ENCODE results near the gene PRCP.

Gene PRCP

DNA sequence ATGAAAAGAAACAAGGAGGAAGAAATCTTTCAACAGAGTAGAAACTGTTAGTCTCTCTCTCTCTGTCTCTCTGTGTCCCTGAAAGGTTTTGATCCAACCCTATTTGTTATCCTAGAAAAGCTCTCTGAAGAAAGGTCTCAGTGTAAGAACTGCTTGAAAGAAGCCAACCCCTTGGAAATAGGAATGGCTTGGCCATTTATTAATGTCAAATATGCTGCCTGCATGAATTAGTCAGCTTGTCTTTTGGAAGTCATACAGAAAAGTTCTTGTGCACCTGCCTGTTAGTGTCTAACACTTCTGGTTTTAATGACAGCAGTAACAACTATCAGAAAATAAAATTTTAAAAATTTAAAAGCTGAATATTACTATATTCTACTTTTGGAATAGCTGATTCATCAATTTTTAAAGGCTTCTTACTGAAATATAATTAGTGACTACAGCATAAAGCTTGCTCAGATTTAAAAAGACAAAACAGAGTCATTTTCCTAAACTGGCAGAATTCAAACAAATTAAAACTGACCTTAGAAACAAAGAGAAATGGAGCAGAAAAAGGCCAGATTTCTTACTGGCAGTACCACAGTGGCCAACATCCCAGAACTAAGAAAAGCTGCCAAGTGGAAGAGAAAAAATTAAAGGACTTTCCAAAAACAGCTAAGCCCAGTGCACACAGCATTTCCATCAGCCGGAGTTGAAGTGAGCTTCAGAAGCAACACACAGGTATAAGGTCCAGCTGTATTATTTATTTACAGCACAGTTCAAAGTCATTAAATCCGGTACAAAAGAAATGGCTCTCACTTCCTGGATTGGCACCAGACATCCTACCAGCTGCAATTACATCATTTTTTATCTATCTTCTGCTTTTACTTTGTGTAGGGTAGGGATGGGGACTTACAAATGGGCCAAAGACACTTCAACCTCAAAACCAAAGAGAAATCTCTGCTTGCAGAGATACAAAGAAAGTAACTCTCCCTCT, 76.3 kb downstream of the PRCP start:
- DNase-seq, result no peak

DNA sequence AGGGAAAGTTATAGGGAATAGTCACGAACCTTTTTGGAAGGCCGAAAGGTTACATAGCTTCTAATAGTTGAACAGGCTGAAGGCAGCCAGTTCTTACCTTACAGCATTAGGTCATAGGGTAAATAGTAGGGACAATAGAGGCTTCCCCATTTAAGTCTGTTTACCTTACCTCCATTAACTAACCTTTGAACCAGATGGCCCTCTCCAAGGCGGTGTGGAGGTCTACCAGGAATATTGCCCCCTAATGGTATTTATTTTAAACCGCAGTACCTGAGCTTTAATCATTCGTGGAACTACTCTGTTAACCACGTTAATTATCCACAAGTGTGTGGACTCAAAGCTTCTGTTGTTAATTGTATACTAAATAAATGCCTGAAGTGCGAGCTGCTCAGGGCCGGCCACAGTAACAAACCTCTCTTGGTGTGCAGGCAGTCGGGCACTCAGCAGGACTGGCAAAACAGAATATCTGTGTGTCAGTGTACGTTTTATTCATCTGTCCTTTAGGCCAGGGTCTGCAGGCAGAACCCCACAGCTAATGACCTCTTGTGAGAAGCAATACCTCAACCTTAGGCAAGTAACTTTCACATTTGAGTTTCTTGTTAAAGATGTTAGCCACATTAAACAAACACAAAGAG, 81.7 kb downstream of the PRCP start:
- no peak for DNase-seq

DNA sequence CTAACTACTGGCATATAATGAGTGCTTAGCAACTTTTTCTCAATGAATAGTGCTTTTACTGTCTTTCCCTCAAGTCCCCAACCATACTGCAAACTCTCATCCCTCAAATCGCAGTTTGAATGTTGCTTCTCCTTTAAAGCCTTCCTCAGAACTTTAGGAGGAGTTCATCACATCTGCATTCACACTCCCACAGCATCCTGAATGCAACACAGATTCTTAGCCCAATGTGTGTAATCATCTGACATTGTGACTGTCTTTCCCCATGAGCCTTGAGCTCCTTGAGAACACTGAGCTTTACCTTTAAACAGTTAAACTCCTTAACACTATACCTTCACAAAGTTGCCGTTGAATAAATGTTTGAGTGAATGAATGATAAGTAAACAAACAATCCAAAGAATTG, 84.8 kb downstream of the PRCP start:
- no peak for DNase-seq

DNA sequence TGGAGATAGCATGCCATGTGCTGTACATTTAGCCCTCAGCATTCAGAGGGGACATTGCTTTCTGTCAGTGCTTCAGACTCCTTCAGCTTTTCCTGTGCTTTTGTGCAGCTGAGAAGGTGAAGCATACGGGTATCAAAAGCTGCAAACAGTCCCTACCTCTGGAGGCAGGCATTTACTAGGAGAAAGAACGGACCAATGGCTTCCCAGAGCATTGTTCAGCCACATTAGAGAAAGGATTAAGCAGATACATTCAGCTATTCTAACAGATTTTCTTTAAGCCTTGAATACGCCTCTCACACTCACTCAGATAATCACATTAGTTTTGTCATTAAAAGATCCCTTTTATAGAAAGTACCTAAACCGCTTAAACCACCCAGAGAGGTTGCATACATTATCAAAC, 85.9 kb downstream of the PRCP start:
- no peak for DNase-seq

DNA sequence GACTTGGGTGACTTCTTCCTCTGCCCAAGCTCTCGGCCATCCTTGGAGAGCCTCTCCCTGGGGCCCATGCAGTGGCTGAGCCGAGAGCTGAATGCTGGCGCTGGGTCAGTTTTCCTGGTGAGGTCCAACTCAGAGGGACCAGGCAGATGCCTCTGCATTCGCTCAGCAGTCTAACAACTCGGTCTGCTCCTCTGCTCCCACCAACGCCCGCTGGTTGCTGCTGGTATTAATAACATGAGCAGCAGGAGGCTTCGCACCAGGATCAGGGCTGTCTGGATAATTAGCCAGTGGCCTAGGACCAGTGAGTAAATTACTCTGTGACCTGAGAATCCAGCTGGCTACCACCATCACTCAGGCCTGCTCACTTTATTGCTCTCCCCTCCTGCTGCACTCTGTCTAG, 88.9 kb downstream of the PRCP start:
- no peak for DNase-seq

DNA sequence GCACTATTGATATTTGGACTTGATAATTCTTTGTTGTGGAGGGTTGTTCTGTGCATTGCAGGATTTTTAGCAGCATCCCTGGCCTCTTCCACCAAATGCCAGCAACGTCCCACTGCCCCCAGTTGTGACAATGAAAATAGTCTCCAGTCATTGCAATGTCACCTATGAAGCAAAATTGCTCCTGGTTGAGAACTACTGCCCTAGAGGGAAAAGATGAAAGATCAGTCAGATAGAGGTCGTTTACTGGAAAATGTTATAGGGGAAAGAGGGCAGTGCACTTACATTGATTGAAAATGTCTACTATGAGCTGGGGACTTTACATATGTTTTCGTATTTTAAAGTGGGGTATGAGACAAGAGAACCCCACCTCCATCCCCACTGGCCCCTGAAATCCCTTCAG, 89.5 kb downstream of the PRCP start:
- DNase-seq, result no peak

DNA sequence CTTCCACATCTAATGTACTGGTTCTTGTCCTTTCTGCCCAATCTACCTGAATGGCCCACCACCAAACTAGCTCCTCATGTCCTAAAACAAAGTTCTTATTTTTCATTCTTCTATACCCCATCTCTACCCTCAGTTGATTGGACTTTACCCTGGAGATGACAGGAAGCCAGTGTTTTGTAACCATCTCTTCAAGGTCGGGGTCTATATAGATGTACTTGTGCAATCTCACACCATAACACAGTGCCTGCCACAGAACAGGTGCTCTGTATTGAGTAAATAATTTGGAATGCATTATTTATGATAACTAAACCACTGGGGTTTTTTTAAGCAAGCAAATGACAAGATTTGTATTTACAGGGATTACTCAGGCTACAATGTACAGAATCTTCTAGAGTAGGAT, 89.9 kb downstream of the PRCP start:
- no peak for DNase-seq

DNA sequence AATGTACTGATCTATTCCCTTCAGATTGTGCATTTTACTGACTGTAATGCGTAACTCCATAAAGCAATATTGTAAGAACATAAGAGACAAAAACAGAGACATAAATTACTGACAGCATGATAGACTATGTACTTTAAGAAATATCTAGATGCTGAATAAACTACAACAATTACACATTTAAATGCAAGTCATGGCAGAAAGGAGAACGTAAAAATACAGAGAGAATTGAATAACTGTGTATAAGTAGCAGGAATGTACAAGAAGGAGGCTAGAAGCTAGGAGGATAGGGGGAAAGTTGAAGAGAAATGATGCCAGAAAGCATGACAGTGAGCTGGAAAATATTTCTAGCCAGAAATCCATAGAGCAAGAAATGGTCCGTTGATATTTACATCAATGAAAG, 92.6 kb downstream of the PRCP start:
- no peak for DNase-seq

DNA sequence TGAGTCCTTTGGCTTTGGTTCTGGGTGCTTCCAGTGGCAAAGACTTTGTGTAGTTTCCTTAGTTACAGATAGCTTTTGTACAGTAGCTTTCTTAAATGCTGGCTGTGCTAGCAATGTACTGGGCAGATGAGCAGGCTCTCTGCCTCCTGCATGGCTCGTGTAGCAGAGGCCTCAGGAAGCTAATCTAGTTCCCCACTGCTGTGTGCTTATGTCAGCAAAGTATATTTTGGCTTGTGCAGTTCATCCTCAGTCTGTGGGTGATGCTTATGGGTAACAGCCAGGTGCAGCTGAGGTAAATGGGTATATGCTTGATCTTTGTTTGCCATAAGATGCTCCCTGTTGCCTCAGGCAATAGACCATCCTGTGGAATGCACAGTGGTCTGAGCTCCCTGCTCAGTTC, 97.5 kb downstream of the PRCP start:
- no peak for DNase-seq

DNA sequence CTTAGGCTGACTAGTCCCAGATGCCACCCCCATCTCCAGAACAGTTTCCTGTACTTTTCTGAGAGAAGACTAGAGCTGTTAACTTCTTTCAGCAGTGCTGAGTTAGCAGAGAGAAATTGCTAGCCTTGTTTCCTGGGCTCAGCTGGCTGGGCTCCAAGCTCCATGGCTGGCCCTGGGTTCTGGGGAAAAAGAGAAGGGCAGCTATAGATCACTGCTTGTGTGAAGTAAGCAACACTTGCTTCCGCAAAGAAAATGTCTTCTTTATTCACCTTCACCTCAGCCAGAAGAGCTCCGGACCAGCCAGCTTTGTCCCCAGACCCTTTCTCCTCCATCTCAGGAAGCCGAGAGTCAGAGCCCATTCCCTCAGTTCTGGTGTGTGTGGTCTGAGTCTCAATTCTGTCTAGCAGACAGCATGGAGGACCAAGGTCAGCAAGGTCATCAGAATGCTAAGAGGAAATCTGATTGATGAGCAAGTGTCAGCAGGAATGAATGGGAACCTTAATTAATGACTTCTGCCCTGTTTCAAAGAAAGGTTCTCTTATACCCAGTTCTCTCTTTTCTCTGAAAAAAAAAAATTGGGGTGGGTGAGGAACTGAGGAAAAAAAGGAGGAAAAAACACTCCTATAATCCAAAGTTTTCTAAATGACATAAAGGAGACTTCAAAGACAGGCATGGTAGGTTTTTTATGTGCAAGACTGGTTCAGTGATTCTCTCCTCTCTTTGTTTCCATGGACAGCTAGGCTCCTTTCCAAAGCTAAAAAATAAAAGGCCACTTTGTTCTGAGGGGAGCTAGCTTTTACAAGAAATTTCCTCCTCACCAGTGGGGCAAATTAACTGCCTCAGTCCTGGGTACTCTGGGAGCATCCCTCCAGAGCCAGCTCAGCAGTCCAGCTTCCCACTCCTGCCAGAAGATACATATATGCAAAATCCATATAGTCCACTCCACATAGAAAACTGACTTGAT, 103.0 kb downstream of the PRCP start:
- no peak for DNase-seq

DNA sequence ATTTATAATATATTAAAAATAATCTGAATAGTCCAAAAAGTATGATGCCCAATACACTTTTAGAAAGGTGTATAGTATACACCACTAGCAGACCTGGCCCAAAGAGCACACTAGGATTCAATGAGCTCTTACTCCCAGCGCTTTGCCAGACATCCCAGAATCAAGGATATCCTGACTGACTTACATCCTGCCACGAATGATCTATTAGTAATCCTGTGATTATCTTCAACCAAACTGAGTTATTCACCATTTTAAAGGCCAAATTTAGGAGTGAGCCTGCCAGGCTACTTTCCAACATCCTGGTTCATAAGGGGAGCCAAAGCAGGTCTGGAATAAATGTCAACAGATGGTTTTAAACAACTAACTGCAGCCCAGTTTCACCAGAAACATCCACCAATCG, 105.7 kb downstream of the PRCP start:
- DNase-seq, result no peak

DNA sequence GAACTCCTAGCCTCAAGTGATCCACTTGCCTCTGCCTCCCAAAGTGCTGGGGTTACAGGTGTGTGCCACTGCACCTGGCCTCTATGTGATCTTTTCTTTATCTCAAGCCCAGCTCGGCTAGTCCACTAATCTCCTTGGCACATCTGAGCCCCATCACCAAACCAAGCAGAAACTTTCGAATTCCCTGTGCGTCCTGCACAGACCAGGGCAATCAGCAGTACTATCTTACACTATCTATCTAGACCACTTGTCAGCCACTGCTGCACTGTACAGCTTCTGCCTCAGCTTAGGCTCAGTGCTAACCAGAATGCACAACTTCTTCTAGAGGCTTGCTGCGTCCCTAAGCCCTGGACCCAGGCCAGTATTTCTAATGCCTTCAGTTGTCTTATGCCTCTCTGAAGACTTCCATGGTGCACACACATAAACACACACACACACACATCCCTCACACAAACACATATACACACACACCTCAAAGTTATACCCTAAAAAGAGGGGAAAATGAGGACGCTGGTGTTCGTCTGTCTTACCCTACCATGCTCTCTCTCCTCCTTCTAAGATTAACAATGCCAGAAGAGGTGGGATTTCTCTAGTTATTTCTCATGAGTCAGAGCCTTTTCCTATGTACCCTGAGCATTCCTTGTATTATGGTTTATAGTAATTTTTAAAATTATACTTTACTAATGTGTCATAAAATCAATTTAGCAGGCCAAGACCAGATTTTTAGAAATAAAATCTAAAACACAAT, 107.2 kb downstream of the PRCP start:
- no peak for DNase-seq

DNA sequence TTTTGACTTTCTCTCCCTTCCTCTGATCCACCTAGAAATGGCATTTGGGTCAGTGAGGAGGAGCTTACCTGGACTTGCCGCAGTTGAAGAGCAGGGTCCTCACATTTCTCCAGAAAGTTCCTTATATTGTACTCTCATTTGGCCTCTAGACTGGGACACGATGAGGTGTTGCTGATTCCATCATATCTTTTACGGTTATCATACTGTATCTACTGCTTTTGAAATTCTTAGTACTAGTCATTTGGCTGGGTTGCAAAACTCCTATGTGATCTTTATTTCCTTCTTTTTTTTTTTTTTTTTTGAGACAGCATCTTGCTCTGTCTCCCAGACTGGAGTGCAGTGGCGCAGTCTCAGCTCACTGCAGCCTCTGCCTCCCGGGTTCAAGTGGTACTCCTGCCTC, 107.9 kb downstream of the PRCP start:
- no peak for DNase-seq

DNA sequence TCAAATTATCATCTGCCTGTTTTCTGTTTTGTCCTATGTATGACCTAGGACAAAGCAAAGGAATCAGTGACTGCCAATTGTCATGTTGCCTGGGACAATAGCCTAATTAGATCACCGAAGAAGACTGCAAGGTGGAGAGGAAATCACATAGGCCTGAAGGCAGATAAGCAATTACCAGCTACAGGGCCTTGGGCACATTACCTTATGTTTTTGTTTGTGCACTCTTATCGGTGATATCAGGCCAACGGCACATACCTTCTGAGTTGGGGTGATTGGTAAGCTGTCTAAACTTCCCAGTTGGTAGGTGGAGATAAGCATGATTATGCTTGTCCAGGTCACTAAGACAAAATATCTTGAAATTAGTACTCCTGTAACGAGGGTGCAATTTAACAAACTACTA, 108.5 kb downstream of the PRCP start:
- DNase-seq, result no peak

DNA sequence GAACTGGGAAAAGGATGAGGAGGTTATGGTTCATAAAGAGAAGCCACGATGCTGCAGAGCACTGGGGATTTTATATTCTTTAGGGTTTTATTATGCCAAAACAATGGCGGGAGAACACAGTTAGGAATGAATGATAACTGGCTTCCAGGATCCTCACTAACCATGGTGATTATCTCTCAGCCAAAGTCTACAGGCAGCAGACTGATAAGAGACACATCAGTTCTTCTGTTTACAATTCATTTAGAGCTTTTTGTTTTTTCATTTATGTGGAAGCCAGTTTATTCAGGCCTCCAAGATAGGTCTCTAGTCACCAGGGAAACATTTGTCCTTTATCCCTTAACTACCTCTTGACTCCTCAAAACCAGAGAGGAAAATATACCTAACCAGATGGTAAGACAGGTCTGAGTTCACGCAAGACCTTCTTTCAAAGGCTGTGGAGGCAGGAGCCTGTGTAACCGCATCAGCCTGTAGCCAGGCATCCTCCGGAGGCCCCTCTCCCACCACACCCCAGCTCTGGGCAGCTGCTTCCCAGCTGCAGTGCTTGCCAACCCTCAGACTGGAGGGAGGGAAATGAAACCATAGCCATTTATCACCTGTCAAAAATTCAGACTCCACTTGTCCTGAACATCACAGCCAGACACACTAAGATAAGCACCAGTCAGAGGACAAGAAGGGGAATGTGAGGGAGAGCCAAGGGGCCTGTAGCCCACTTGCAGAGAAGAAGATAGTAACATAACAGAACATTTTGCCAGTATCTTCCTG, 109.3 kb downstream of the PRCP start:
- no peak for DNase-seq

DNA sequence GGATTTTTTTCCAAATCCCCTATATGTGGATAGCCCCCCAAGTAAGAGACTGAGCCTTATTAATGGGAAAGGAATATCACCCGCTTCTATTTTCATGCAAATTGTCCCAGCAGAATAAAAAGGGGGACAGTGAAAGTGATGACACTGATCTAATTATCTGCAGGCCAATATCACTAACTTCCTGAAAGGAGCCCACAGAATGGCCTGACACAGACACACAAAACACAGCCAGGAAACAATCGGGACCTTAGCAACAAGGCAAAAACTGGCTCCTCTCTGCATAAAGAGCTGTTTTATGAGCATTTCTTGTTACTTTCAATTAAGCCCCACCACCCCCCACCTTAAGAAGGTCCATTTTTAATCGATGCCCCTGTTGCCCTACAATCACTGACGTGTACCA, 112.2 kb downstream of the PRCP start:
- DNase-seq, result no peak

DNA sequence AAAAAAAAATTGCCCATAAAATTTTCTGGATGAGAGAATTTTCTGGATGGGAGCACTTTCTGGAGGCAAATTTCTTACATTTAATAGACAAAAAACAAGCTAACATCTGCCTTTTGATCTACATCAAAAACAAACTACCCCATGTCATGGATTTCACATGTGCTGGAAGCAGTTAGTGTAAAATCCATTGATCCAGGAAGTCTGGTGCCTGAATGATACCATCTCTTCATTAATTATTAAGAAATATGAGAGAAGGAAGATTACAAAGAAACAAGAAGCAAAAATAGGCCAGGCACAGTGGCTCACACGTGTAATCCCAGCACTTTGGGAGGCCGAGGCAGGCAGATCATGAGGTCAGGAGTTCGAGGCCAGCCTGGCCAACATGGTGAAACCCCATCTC, 113.4 kb downstream of the PRCP start:
- DNase-seq, result no peak

DNA sequence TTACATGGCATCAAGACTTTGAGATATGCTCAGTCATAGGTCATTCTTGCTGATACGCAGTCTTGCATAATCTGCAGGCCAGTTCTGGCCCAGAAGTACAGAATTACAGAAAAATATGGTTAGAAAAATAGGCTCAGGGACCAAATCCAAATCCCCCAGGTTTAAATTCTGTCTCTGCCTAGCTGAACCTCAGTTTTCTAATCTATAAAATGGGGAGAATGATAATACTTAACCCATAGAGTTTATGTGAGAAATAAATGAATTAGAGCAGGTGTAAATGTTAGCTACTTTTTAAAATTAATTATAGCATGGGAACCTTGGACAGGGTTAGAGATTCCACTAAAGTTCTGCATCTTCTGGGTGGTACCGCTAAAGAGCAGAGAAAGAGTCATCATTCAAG, 114.2 kb downstream of the PRCP start:
- DNase-seq, result no peak

DNA sequence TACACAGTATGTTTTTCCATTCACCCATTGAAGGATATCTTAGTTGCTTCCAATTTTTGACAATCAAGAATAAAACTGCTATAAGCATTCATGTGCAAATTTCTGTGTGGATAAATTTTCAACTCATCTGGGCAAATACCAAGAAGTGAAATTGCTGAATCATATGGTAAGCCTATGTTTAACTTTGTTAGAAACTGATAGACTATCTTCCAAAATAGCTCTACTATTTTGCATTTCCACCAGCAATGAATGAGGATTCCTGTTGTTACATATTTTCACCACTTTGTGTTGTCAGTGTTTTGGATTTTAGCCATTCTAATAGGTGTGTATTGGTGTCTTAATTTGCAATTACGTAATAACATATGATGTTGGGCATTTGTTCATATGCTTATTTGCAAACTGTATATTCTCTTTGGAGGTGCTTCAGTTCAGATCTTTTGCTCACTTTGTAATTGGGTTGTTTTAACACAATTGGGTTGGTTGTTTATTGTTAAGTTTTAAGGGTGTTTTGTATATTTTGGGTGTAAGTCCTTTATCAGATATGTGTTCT, 117.3 kb downstream of the PRCP start:
- DNase-seq, result no peak

DNA sequence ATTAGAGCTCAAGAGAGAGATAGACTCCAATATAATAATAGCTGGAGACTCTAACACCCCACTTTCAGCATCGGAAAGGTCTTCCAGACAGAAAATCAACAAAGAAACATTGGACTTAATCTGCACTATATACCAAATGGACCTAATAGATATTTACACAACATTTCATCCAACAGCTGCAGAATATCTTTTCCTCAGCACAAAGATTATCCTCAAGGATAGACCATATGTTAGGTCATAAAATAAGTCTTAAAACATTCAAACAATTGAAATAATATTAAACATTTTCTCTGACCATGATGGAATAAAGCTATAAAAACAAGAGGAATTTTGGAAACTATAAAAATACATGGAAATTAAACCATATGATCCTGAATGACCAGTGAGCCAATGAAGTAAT, 121.5 kb downstream of the PRCP start:
- no peak for DNase-seq

DNA sequence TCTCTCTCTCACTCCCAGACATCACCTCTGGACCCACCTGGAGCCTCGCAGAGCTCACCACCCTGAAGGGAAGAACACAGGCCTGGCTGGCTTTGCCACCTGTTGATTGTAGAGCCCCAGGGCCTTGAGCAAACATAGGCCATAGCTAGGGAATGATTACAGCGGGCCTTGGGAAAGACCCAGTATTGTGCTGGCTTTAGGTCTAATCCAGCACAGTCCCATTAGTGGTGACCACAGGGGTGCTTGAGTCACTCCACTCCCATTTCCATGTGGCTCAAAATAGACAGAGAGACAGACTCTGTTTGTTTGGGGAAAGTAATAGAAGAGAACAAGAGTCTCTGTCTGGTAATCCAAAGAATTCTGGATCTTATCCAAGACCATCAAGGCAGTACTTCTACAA, 123.9 kb downstream of the PRCP start:
- no peak for DNase-seq

All from 8988T (cell line).